H1 (cell line): ENCODE results near the gene LRFN3. TPM values are rescaled to one million over a fixed set of nuclear protein-coding genes. Genes with fewer than 3 reads are reported as not detected.

Experiments used
- CTCF ChIA-PET: fragments of 300-600 bp; sonication (Branson Sonifier 250); formaldehyde crosslinking; loops from one replicate; lab custom pipeline; 2021; ENCODE audit not compliant: partially characterized antibody; lab: Charles Lee
- POLR2A ChIA-PET: fragments of 300-600 bp; sonication (Branson Sonifier 250); formaldehyde crosslinking; loops from one replicate; lab custom pipeline; 2021; ENCODE audit warnings: inconsistent platforms; ENCODE audit not compliant: partially characterized antibody; lab: Charles Lee
- DNase-seq, 2 experiments: peaks; one replicate each; pipeline versions ENCODE4 v3.0.0 to v3.0.0-alpha.2; 2010 to 2022; ENCODE audit warnings: low spot score in 2 of 2, low read depth in 1 of 2, mixed read lengths in 1 of 2
- FAIRE-seq: peaks from 2 replicates; lab custom pipeline; 2011; peaks lifted over from hg19 to GRCh38; lab: Jason Lieb, UNC
- H2AFZ ChIP-seq: 2 replicates; pipeline ENCODE4 v1.8.1; 2012; ENCODE audit warnings: low read length, inconsistent platforms
- H2AK5ac ChIP-seq: 2 replicates; pipeline ENCODE4 v1.6.1; 2013; ENCODE audit warnings: low read depth, low read length
- H2BK120ac ChIP-seq: replicated peaks from 2 replicates; pipeline ENCODE3; 2013; ENCODE audit warnings: low read depth, low read length, inconsistent platforms
- H2BK12ac ChIP-seq: 2 replicates; pipeline ENCODE4 v1.6.1; 2013; ENCODE audit warnings: low read depth, low read length
- H2BK15ac ChIP-seq: 2 replicates; pipeline ENCODE4 v1.6.1; 2013; ENCODE audit warnings: low read length
- H2BK20ac ChIP-seq: 2 replicates; pipeline ENCODE4 v1.6.1; 2013; ENCODE audit warnings: low read length
- H2BK5ac ChIP-seq: 2 replicates; pipeline ENCODE4 v1.6.1; 2013; ENCODE audit warnings: low read depth, low read length
- H3K14ac ChIP-seq: 2 replicates; pipeline ENCODE4 v1.6.1; 2013; ENCODE audit warnings: inconsistent platforms; ENCODE audit not compliant: insufficient read length
- H3K18ac ChIP-seq: 2 replicates; pipeline ENCODE4 v1.6.1; 2013; ENCODE audit warnings: low read length; ENCODE audit errors: extremely low read depth
- H3K23ac ChIP-seq: 2 replicates; pipeline ENCODE4 v1.6.1; 2013; ENCODE audit warnings: inconsistent platforms; ENCODE audit not compliant: insufficient read length
- H3K23me2 ChIP-seq: 2 replicates; pipeline ENCODE4 v1.6.1; 2013; ENCODE audit warnings: low read depth, low read length
- H3K27ac ChIP-seq: 2 replicates; pipeline ENCODE4 v1.6.1; 2011; ENCODE audit warnings: low read depth, low read length, inconsistent platforms
- H3K27me3 ChIP-seq, 4 experiments: replicated peaks in 1 of 4; 1 replicate in 1 of 4; 2 replicates in 3 of 4; pipeline versions ENCODE4 v1.6.1 to v1.8.1; 2011 to 2013; ENCODE audit warnings: low read length in 3 of 4, mild to moderate bottlenecking in 3 of 4, inconsistent platforms in 2 of 4, mixed read lengths in 2 of 4, moderate library complexity in 1 of 4; ENCODE audit not compliant: control insufficient read depth in 3 of 4, insufficient read depth in 3 of 4; ENCODE audit errors: extremely low read depth in 1 of 4
- H3K36me3 ChIP-seq, 4 experiments: 2 replicates each; pipeline versions ENCODE4 v1.6.1 to v1.8.1; 2011 to 2013; ENCODE audit warnings: mild to moderate bottlenecking in 4 of 4, low read length in 3 of 4, moderate library complexity in 2 of 4, control low read depth in 1 of 4, inconsistent platforms in 1 of 4; ENCODE audit not compliant: insufficient read depth in 4 of 4, control insufficient read depth in 2 of 4
- H3K4ac ChIP-seq: replicated peaks from 2 replicates; pipeline ENCODE3; 2013; ENCODE audit warnings: low read length, low read depth, mixed read lengths, inconsistent platforms; ENCODE audit not compliant: insufficient read length
- H3K4me1 ChIP-seq, 4 experiments: replicated peaks in 1 of 4; 1 replicate in 1 of 4; 2 replicates in 3 of 4; pipeline versions ENCODE4 v1.6.1 to v1.8.1; 2011 to 2013; ENCODE audit warnings: low read length in 3 of 4, inconsistent platforms in 2 of 4, mixed read lengths in 1 of 4; ENCODE audit not compliant: insufficient read depth in 4 of 4, control insufficient read depth in 3 of 4
- H3K4me2 ChIP-seq, 2 experiments: 2 replicates each; pipeline versions ENCODE4 v1.6.1 to v1.8.1; 2011 to 2013; ENCODE audit warnings: low read depth in 2 of 2, low read length in 2 of 2, control low read depth in 1 of 2, inconsistent platforms in 1 of 2, mild to moderate bottlenecking in 1 of 2; ENCODE audit not compliant: insufficient read depth in 1 of 2
- H3K4me3 ChIP-seq, 4 experiments: fragments of 200-600, 300-600 bp in 1 of 4; sonication (generic), shearing (Covaris generic), sonication (Bioruptor Twin) in 1 of 4; 2 replicates each; pipeline versions ENCODE4 v1.5.1 to v1.8.1; 2011 to 2016; ENCODE audit warnings: low read length in 4 of 4, low read depth in 3 of 4, control low read depth in 2 of 4, inconsistent platforms in 2 of 4, mild to moderate bottlenecking in 2 of 4, mixed read lengths in 1 of 4, moderate library complexity in 1 of 4; ENCODE audit not compliant: insufficient read depth in 2 of 4; ENCODE audit errors: extremely low read depth in 1 of 4
- H3K56ac ChIP-seq: replicated peaks from 2 replicates; pipeline ENCODE3; 2013; ENCODE audit warnings: low read depth, mild to moderate bottlenecking, mixed read lengths, low read length, inconsistent platforms; ENCODE audit not compliant: insufficient read length
- H3K79me1 ChIP-seq: 2 replicates; pipeline ENCODE4 v1.6.1; 2013; ENCODE audit warnings: low read depth, low read length, control low read depth
- H3K79me2 ChIP-seq, 2 experiments: 2 replicates each; pipeline versions ENCODE4 v1.6.1 to v1.8.1; 2012 to 2013; ENCODE audit warnings: low read length in 2 of 2, mild to moderate bottlenecking in 2 of 2, inconsistent platforms in 1 of 2; ENCODE audit not compliant: insufficient read depth in 2 of 2, control insufficient read depth in 1 of 2
- H3K9ac ChIP-seq, 4 experiments: replicated peaks in 1 of 4; 1 replicate in 1 of 4; 2 replicates in 3 of 4; pipeline versions ENCODE4 v1.6.1 to v1.8.1; 2011 to 2013; ENCODE audit warnings: low read depth in 3 of 4, low read length in 3 of 4, control low read depth in 2 of 4, mild to moderate bottlenecking in 2 of 4, moderate library complexity in 2 of 4, inconsistent platforms in 1 of 4; ENCODE audit errors: extremely low read depth in 1 of 4
- H3K9me3 ChIP-seq, 2 experiments: 2 replicates each; pipeline versions ENCODE4 v1.6.1 to v1.8.1; 2012 to 2013; ENCODE audit warnings: mild to moderate bottlenecking in 2 of 2, moderate library complexity in 2 of 2, control low read depth in 1 of 2, inconsistent platforms in 1 of 2, low read depth in 1 of 2, low read length in 1 of 2, mixed read lengths in 1 of 2; ENCODE audit not compliant: insufficient read depth in 2 of 2
- H4K20me1 ChIP-seq, 2 experiments: replicated peaks in 1 of 2; 2 replicates each; pipeline versions ENCODE3 to v1.8.1; 2011 to 2013; ENCODE audit warnings: inconsistent platforms in 2 of 2, low read length in 2 of 2, mild to moderate bottlenecking in 1 of 2; ENCODE audit not compliant: insufficient read depth in 2 of 2, control insufficient read depth in 1 of 2
- H4K5ac ChIP-seq: 2 replicates; pipeline ENCODE4 v1.6.1; 2013; ENCODE audit warnings: low read length, low read depth, mixed read lengths, inconsistent platforms; ENCODE audit not compliant: insufficient read length
- H4K8ac ChIP-seq: 2 replicates; pipeline ENCODE4 v1.8.0; 2013; ENCODE audit warnings: mild to moderate bottlenecking, moderate library complexity, low read length, inconsistent platforms; ENCODE audit not compliant: insufficient read depth; ENCODE audit errors: extremely low read depth
- H4K91ac ChIP-seq: replicated peaks from 2 replicates; pipeline ENCODE3; 2013; ENCODE audit warnings: low read length, mixed read lengths, inconsistent platforms; ENCODE audit not compliant: insufficient read length
- CBX8 ChIP-seq: fragments of 300-800, 300-1000 bp; sonication (generic); IDR thresholded peaks from 2 replicates; pipeline ENCODE4 v1.7.1; 2016; ENCODE audit warnings: low read depth, low read length, borderline replicate concordance
- CHD1 ChIP-seq: IDR thresholded peaks from 2 replicates; pipeline ENCODE4 v1.6.1; 2012; ENCODE audit warnings: low read depth, low read length, improper control_type of control experiment
- CREB1 ChIP-seq: IDR thresholded peaks from 2 replicates; pipeline ENCODE4 v1.6.1; 2012; ENCODE audit warnings: inconsistent platforms
- FOSL1 ChIP-seq: IDR thresholded peaks from 2 replicates; pipeline ENCODE4 v1.6.1; 2011; ENCODE audit warnings: mild to moderate bottlenecking, low read depth, low read length, moderate library complexity; ENCODE audit not compliant: insufficient read depth
- HDAC6 ChIP-seq: IDR thresholded peaks from one replicate; pipeline ENCODE4 v1.7.1; 2012; ENCODE audit warnings: low read depth, mild to moderate bottlenecking, inconsistent platforms, low read length, moderate library complexity
- KDM4A ChIP-seq: IDR thresholded peaks from one replicate; pipeline ENCODE4 v1.7.1; 2012; ENCODE audit warnings: low read depth, mild to moderate bottlenecking, moderate library complexity, low read length, inconsistent platforms; ENCODE audit not compliant: severe bottlenecking
- KDM5A ChIP-seq: fragments of 200-600 bp; IDR thresholded peaks from 2 replicates; pipeline ENCODE4 v1.7.1; 2012; ENCODE audit warnings: mild to moderate bottlenecking, low read length, inconsistent platforms, mixed read lengths
- POLR2A ChIP-seq, 2 experiments: IDR thresholded peaks; 1 replicate in 1 of 2; 2 replicates in 1 of 2; pipeline ENCODE4 v1.6.1; 2011; ENCODE audit warnings: low read depth in 2 of 2, low read length in 2 of 2, mild to moderate bottlenecking in 2 of 2; ENCODE audit errors: control extremely low read depth in 1 of 2
- RXRA ChIP-seq: IDR thresholded peaks from 2 replicates; pipeline ENCODE4 v1.6.1; 2011; ENCODE audit warnings: low read depth, mild to moderate bottlenecking, low read length, moderate library complexity; ENCODE audit not compliant: insufficient read depth
- SRF ChIP-seq: IDR thresholded peaks from 2 replicates; pipeline ENCODE4 v1.6.1; 2011; ENCODE audit warnings: mild to moderate bottlenecking, low read depth, low read length, moderate library complexity
- TAF1 ChIP-seq: IDR thresholded peaks from 2 replicates; pipeline ENCODE4 v1.6.1; 2011; ENCODE audit warnings: mild to moderate bottlenecking, low read depth, low read length
- WGBS, 2 experiments: shearing (Covaris generic) in 1 of 2; methylation state at CpG; one replicate each; pipeline versions ENCODE4 v1.1.6 to v1.1.7; 2013 to 2015; ENCODE audit warnings: low lambda C conversion rate in 2 of 2, mixed read lengths in 2 of 2, inconsistent platforms in 1 of 2, low coverage in 1 of 2, missing lambda C conversion rate in 1 of 2; ENCODE audit not compliant: insufficient replicate concordance in 2 of 2, insufficient coverage in 1 of 2, insufficient read length in 1 of 2; ENCODE audit errors: extremely low coverage in 1 of 2, missing lambda C conversion rate in 1 of 2; 5-methylcytosine and 5-hydroxymethylcytosine counted together
- polyA plus RNA-seq, 7 experiments: library from polyadenylated mRNA; depleted of rRNA in 3 of 7; stranded (reverse) in 5 of 7; unstranded in 2 of 7; fragments of >200 nt in 5 of 7; fragments of 200-250 nt in 2 of 7; gene quantifications; 1 replicate in 5 of 7; 2 replicates in 1 of 7; 4 replicates in 1 of 7; pipeline versions ENCODE4 v1.2.1 to v1.2.3, GENCODE V29; 2011 to 2013; ENCODE audit warnings: missing spikeins in 2 of 7, mixed read lengths in 2 of 7
- total RNA-seq: library from RNA; stranded (reverse); fragmentation: NEBNext Ultra II Directional; extraction: Animal tissue kit (Norgen Biotek cat#: 25700); gene quantifications from 2 replicates; pipeline ENCODE4 v1.2.1, GENCODE V29; 2021
- TF ChIP-seq, protein P1 (sequence below): IDR thresholded peaks from 2 replicates; pipeline ENCODE4 v1.6.1; 2012; ENCODE audit warnings: inconsistent platforms

Gene LRFN3
- total and polyA plus RNA-seq, 2 of the 8 experiments (the other 6 are each of a cell fraction or from before 2014, with no cell fraction given), result 4.6 to 16.8 TPM

DNA sequence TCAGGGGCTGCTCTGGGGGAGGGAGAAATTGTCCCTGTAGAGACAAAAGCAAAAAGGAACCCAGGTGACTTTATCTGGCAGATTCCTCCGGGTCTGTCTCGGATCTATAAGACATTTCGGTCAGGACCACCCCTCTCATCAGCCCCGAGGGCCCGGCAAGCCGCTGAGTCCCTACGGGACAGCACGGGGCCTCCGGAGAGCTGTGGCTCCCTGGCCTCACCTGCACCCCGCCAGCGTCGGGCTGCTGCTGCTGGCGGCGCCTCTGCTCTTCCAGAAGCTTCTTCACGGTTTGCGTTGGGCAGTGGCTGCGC is 37.7 kb upstream of the LRFN3 start:
- peaks cover 0 to 3% of the 10 kb centered on the region in 2 experiments for H4K20me1 ChIP-seq
- peaks cover 12% of the 10 kb centered on the region for H3K23me2 ChIP-seq
- no peak overlapping the region for H4K5ac ChIP-seq
- peaks cover 8 to 37% (median 15%) of the 10 kb centered on the region in 4 experiments for H3K36me3 ChIP-seq
- CTCF ChIA-PET, result interaction anchor here (0.9 kb wide), 1 partner anchor 13 kb away, joined by 3 read pairs; no protein-coding TSS in a partner anchor
- POLR2A ChIA-PET, result interaction anchor here (1.5 kb wide), 1 partner anchor 14 kb away, joined by 4 read pairs; no protein-coding TSS in a partner anchor
- H3K27ac ChIP-seq, result no peak overlapping the region
- 46% methylated on average over 16 of the region's 17 CpGs; no CpG with 5 or more reads in 1 of the 2 experiments for WGBS, 2 experiments
- H3K4me2 ChIP-seq, result peak overlapping the region; percentile 68 to 89
- H2BK12ac ChIP-seq, result no peak overlapping the region
- no peak overlapping the region for H4K91ac ChIP-seq
- FAIRE-seq (no peak), DNase-seq (peak in 1 of 2 experiments; percentile 50)
- peaks cover 0 to 8% of the 10 kb centered on the region in 2 experiments; a peak in 1 of 4 replicates for H3K79me2 ChIP-seq
- peak overlapping the region; percentile 88 to 94 (median 90) for H3K4me3 ChIP-seq
- H2BK20ac ChIP-seq, result no peak overlapping the region
- H3K23ac ChIP-seq, result no peak overlapping the region
- peak overlapping the region; percentile 12; the same call in 1 of the 2 replicates for H4K8ac ChIP-seq
- no peak overlapping the region for H3K14ac ChIP-seq
- no peak overlapping the region for H3K4ac ChIP-seq
- H2BK15ac ChIP-seq, result no peak overlapping the region
- no peak overlapping the region; a peak in 1 of 7 replicates for H3K9ac ChIP-seq
- H2AFZ ChIP-seq, result no peak overlapping the region
- no peak overlapping the region for H3K18ac ChIP-seq
- H3K79me1 ChIP-seq, result no peaks in the 10 kb centered on the region; the same call in 1 of the 2 replicates
- 0 out of 2 replicates have a peak overlapping the region, but pooled peaks have one; percentile 35 for H2BK5ac ChIP-seq
- H2AK5ac ChIP-seq, result no peak overlapping the region
- no peaks in the 10 kb centered on the region for H3K9me3 ChIP-seq
- peaks cover 0 to 14% (median 6%) of the 10 kb centered on the region in 4 experiments; a peak in 6 of 7 replicates for H3K4me1 ChIP-seq
- H3K56ac ChIP-seq, result no peak overlapping the region
- no peaks in the 10 kb centered on the region for H3K27me3 ChIP-seq
- H2BK120ac ChIP-seq, result no peak overlapping the region
- TF ChIP-seq, protein P1, sequence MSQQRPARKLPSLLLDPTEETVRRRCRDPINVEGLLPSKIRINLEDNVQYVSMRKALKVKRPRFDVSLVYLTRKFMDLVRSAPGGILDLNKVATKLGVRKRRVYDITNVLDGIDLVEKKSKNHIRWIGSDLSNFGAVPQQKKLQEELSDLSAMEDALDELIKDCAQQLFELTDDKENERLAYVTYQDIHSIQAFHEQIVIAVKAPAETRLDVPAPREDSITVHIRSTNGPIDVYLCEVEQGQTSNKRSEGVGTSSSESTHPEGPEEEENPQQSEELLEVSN, result no peak
- no peak for TF ChIP-seq RXRA
- TF ChIP-seq KDM5A, result no peak
- no peak for TF ChIP-seq POLR2A (IDR thresholded peaks at IDR 0.05; ENCODE audit: control extremely low read depth in 1 of 2, low read depth in 2 of 2, low read length in 2 of 2)
- TF ChIP-seq CREB1, result no peak
- TF ChIP-seq CHD1, result no peak
- no peak for TF ChIP-seq KDM4A
- TF ChIP-seq SRF, result no peak
- no peak for TF ChIP-seq TAF1
- no peak for TF ChIP-seq CBX8
- TF ChIP-seq FOSL1, result no peak
- no peak for TF ChIP-seq HDAC6
